Activated CD4-positive, alpha-beta memory T cell treated with anti-CD3 and anti-CD28 coated beads for 36 hours (primary cell): ENCODE data around the gene SARDH. TPM values are rescaled to one million over a fixed set of nuclear protein-coding genes. Genes with fewer than 3 reads are reported as not detected.

Experiments used
- CTCF ChIA-PET: fragments of 350-600 bp; sonication (Branson Sonifier 250); formaldehyde crosslinking; loops from one replicate; lab custom pipeline; 2021; ENCODE audit warnings: antibody characterized with exemption, inconsistent platforms; lab: Charles Lee
- POLR2A ChIA-PET: fragments of 350-600 bp; sonication (Branson Sonifier 250); formaldehyde crosslinking; loops from one replicate; lab custom pipeline; 2021; ENCODE audit warnings: antibody characterized with exemption; lab: Charles Lee
- DNase-seq: peaks from one replicate; pipeline ENCODE4 v3.0.0-alpha.2; 2020
- H3K27ac Mint-ChIP-seq: one replicate; pipeline ENCODE4 v1.8.0; 2021; ENCODE audit warnings: mixed read lengths
- H3K27me3 Mint-ChIP-seq: one replicate; pipeline ENCODE4 v1.8.0; 2021; ENCODE audit warnings: mixed read lengths
- H3K36me3 Mint-ChIP-seq: one replicate; pipeline ENCODE4 v1.8.0; 2021; ENCODE audit warnings: mixed read lengths
- H3K4me1 Mint-ChIP-seq: one replicate; pipeline ENCODE4 v1.8.0; 2021; ENCODE audit warnings: low read depth, mixed read lengths
- H3K4me3 Mint-ChIP-seq: one replicate; pipeline ENCODE4 v1.8.0; 2021; ENCODE audit warnings: mild to moderate bottlenecking, mixed read lengths
- H3K9me3 Mint-ChIP-seq: one replicate; pipeline ENCODE4 v1.8.0; 2021; ENCODE audit warnings: mixed read lengths
- intact Hi-C: fragments of 100-400 bp; cut with micrococcal nuclease; formaldehyde crosslinking; loops from one replicate; pipeline ENCODE4 v1.15.1; 2023
- total RNA-seq, 2 experiments: library from RNA; stranded (reverse); gene quantifications; one replicate each; pipeline ENCODE4 v1.2.3, GENCODE V29; 2021

Gene SARDH
- total RNA-seq, 2 experiments from 2014 or later, result 6.5 to 6.6 TPM

- intact Hi-C loops, result no loop called here
- H3K4me1 Mint-ChIP-seq, result peaks cover 6% of the 10 kb centered on the region
- H3K9me3 Mint-ChIP-seq, result no peaks in the 10 kb centered on the region
- H3K27me3 Mint-ChIP-seq, result peaks cover 8% of the 10 kb centered on the region
- peak; percentile 5 for DNase-seq
- ChIA-PET POLR2A (no interaction called here), CTCF (interaction anchor here (1.6 to 2.0 kb wide), 5 partner anchors 15 to 194 kb away, joined by 4 to 15 read pairs (median 8); no protein-coding TSS in a partner anchor)
- H3K27ac Mint-ChIP-seq, result no peak overlapping the region
- H3K4me3 Mint-ChIP-seq, result no peak overlapping the region
- H3K36me3 Mint-ChIP-seq, result no peaks in the 10 kb centered on the region
Observed at GRCh38 chr9:133727876-133728441, 10.2 kb downstream of the SARDH start.

DNA sequence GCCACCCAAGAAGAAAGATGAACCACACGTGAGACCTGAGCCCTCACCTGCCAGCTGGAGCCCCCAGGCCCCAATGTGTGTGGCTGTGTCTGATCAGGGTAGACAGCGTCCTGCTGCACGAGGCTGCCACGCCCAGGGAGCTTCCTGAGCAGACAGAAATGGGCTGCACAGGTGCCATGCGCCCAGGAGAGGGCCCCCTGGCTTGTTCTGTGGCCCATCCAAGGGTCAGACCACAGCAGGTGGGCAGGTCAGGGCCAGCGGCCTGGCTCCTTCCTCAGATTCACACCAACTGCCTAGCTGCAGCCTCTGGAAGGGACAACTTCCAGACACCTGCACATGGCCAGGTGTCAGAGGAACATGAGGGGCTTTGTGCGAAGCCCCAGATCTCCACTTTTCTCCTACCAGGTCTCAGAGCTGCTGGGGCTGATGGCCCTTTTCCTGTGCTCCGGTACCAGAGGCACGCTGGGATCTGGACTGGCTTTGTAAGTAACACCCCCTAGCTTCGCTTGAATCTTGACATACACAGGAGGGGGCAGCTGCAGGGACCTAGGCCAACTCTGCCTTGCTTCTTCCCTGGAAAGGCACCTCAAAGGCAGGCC, 10.8 kb downstream of the SARDH start:
- peaks cover 6% of the 10 kb centered on the region for H3K4me1 Mint-ChIP-seq
- CTCF ChIA-PET, result interaction anchor here (0.8 to 2.0 kb wide), 10 partner anchors 9 to 266 kb away, joined by 3 to 15 read pairs (median 4); no protein-coding TSS in a partner anchor
- POLR2A ChIA-PET, result no interaction called here
- intact Hi-C loops, result no loop called here
- no peak overlapping the region for H3K4me3 Mint-ChIP-seq
- no peaks in the 10 kb centered on the region for H3K36me3 Mint-ChIP-seq
- peaks cover 8% of the 10 kb centered on the region for H3K27me3 Mint-ChIP-seq
- DNase-seq, result peak; percentile 12
- H3K9me3 Mint-ChIP-seq, result no peaks in the 10 kb centered on the region
- H3K27ac Mint-ChIP-seq, result no peak overlapping the region

- H3K4me1 Mint-ChIP-seq, result peaks cover 6% of the 10 kb centered on the region
- H3K27me3 Mint-ChIP-seq, result peaks cover 8% of the 10 kb centered on the region
- ChIA-PET CTCF (interaction anchor here (0.8 to 2.0 kb wide), 12 partner anchors 10 to 267 kb away, joined by 3 to 15 read pairs (median 4); no protein-coding TSS in a partner anchor), POLR2A (no interaction called here)
- H3K4me3 Mint-ChIP-seq, result no peak overlapping the region
- no peaks in the 10 kb centered on the region for H3K36me3 Mint-ChIP-seq
- no peaks in the 10 kb centered on the region for H3K9me3 Mint-ChIP-seq
- no peak overlapping the region for H3K27ac Mint-ChIP-seq
- intact Hi-C loops, result loop anchor here (1.0 kb wide), 1 partner anchor 137 kb away; no protein-coding TSS in a partner anchor
- DNase-seq, result peak; percentile 75
Observed at GRCh38 chr9:133726401-133727276, 11.5 kb downstream of the SARDH start.

- Mint-ChIP-seq H3K9me3 (no peaks in the 10 kb centered on the region), H3K4me1 (peaks cover 6% of the 10 kb centered on the region), H3K27ac (no peak overlapping the region), H3K4me3 (no peak overlapping the region), H3K36me3 (no peaks in the 10 kb centered on the region), H3K27me3 (peaks cover 8% of the 10 kb centered on the region)
- CTCF ChIA-PET, result interaction anchor here (0.6 to 2.0 kb wide), 8 partner anchors 17 to 268 kb away, joined by 3 to 15 read pairs (median 6); no protein-coding TSS in a partner anchor
- DNase-seq, result no peak
- POLR2A ChIA-PET, result no interaction called here
- intact Hi-C loops, result loop anchor here (1.0 kb wide), 1 partner anchor 137 kb away; no protein-coding TSS in a partner anchor
Observed at GRCh38 chr9:133725886-133726285, 12.3 kb downstream of the SARDH start.

DNA sequence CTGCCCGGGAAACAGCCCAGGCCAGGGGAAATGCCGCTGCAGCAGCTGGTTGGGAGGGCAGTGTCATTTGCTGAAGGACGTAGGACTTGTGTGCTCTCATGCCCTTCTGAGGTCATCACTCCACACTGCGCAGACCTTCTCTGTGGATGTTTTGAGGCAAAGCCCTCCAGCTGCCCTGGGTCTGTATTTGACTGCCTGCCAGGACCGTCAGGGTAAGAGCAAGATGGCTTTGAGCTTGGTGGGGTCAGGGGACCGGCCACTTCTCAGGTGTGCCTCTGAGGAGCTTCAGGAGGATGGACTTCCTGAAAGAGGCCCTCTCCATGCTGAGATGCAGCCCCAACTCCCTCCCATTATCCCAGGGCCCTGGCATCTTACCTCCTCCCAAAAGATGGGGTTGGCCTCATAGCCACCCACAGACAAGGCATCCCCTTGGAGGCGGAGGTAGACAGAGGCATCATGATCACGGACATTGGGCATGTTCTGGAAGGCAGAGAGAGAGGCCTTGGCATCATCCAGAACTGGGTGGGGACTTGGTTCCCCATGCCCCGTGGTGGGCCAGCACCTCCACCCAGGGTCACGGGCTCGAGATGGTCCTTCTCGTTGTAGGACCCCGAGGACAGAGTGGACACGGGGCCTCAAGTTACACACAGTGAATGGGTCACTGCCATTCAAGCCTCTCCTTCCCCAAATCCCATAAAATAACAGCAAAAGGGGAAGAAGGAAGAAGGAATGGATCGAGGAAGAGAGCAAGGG, 19.4 kb downstream of the SARDH start:
- CTCF ChIA-PET, result no interaction called here
- Mint-ChIP-seq H3K4me1 (peaks cover 2% of the 10 kb centered on the region), H3K27ac (no peak overlapping the region), H3K4me3 (no peak overlapping the region), H3K27me3 (peaks cover 9% of the 10 kb centered on the region), H3K9me3 (peaks cover 5% of the 10 kb centered on the region), H3K36me3 (no peaks in the 10 kb centered on the region)
- intact Hi-C loops, result no loop called here
- POLR2A ChIA-PET, result no interaction called here
- DNase-seq, result no peak

GRCh38 chr9:133717113-133718031, 20.8 kb downstream of the SARDH start:
- Mint-ChIP-seq H3K27me3 (peaks cover 7% of the 10 kb centered on the region), H3K36me3 (no peaks in the 10 kb centered on the region), H3K4me3 (no peak overlapping the region), H3K27ac (no peak overlapping the region), H3K9me3 (peaks cover 5% of the 10 kb centered on the region), H3K4me1 (peaks cover 2% of the 10 kb centered on the region)
- CTCF ChIA-PET, result no interaction called here
- DNase-seq, result no peak
- intact Hi-C loops, result no loop called here
- POLR2A ChIA-PET, result interaction anchor here (0.6 kb wide), 1 partner anchor 136 kb away, joined by 4 read pairs; no protein-coding TSS in a partner anchor

DNA sequence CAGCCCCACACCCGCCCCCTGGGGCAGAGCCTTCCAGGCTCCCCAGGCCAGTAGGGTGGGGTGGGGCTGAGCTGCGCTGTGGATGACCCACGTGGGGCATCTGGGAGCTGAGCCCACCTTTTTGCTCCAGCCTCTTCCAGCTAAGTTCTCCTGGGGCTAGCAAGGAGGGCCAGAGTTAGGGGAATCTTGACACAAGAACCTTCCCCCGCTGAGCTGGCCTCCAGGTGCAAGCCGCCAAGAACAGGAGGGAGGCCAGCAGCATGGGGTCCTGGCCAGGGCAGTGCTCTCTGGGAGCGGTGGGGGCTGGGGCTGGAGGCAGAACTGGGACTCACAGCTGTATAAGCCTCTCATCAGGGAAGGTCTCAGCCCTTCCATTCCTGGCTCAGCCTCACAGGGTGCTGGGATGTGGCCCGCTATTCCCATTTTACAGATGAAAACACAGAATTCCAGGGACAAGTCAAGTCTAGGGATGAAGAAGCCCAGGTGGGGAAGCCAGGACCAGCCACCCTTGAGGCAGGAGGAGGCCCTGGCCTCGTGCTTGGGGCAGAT, 21.5 kb downstream of the SARDH start:
- DNase-seq, result no peak
- Mint-ChIP-seq H3K4me1 (peaks cover 2% of the 10 kb centered on the region), H3K4me3 (no peak overlapping the region), H3K27ac (no peak overlapping the region), H3K36me3 (no peaks in the 10 kb centered on the region), H3K9me3 (peaks cover 5% of the 10 kb centered on the region), H3K27me3 (peaks cover 7% of the 10 kb centered on the region)
- CTCF ChIA-PET, result no interaction called here
- POLR2A ChIA-PET, result interaction anchor here (0.6 kb wide), 1 partner anchor 136 kb away, joined by 4 read pairs; no protein-coding TSS in a partner anchor
- intact Hi-C loops, result no loop called here

- no peaks in the 10 kb centered on the region for H3K36me3 Mint-ChIP-seq
- DNase-seq, result peak; percentile 38
- no peak overlapping the region for H3K27ac Mint-ChIP-seq
- intact Hi-C loops, result no loop called here
- ChIA-PET CTCF (interaction anchor here (0.8 kb wide), 1 partner anchor 126 kb away, joined by 3 read pairs; no protein-coding TSS in a partner anchor), POLR2A (interaction anchor here (0.6 kb wide), 1 partner anchor 135 kb away, joined by 4 read pairs; no protein-coding TSS in a partner anchor)
- H3K9me3 Mint-ChIP-seq, result peaks cover 5% of the 10 kb centered on the region
- H3K27me3 Mint-ChIP-seq, result peaks cover 7% of the 10 kb centered on the region
- peaks cover 2% of the 10 kb centered on the region for H3K4me1 Mint-ChIP-seq
- no peak overlapping the region for H3K4me3 Mint-ChIP-seq
Observed at GRCh38 chr9:133715866-133716563, 22.1 kb downstream of the SARDH start.

DNA sequence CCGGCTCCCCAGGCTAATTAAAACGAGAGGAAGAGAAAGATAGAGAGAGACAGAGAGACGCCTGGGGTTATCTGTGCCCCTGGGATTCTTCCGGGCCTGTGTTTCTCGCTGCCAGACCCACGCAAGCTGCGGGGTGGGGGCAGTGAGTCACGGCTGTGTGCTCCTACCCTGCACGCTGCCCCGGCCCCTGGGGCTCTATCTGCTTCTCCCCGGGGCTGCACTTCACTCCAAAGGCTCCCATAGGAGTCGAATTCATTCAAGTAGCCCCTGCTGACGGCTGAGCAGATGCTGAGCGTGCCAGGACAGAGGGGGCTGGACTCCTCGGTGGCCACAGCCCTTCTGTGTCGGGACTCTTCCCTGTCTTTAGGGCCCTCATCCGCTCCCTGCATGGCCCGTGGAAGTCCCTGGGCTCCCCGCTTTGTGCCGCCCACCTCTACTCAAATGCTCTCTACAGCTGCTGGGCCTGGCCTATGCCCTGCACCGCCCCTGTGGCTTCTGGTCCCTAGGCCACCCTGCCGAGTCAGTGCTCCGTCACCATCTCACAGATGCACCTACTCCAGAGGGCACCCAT, 22.8 kb downstream of the SARDH start:
- peaks cover 2% of the 10 kb centered on the region for H3K9me3 Mint-ChIP-seq
- POLR2A ChIA-PET, result no interaction called here
- intact Hi-C loops, result no loop called here

More for the DNA sequence above, 22.8 kb downstream of the SARDH start:
- H3K27ac Mint-ChIP-seq, result no peak overlapping the region
- CTCF ChIA-PET, result interaction anchor here (0.8 to 1.3 kb wide), 6 partner anchors 13 to 126 kb away, joined by 3 to 4 read pairs (median 3); no protein-coding TSS in a partner anchor
- DNase-seq, result no peak
- H3K27me3 Mint-ChIP-seq, result peaks cover 7% of the 10 kb centered on the region
- H3K4me3 Mint-ChIP-seq, result no peak overlapping the region
- H3K4me1 Mint-ChIP-seq, result peaks cover 4% of the 10 kb centered on the region
- H3K36me3 Mint-ChIP-seq, result no peaks in the 10 kb centered on the region
